Activated naive CD4-positive, alpha-beta T cell treated with anti-CD3 and anti-CD28 coated beads, Interleukin-2, amount 50 U/mL, for 16 hours (primary cell): ENCODE data around the gene MAP2.
"Not testable (repeated sequence)": the region's sequence is repeated elsewhere in the genome, so short reads cannot be mapped to it uniquely, and the experiment has no call there.

Experiments
- DNase-seq: peaks from one replicate; pipeline ENCODE4 v3.0.0-alpha.2; 2020

MAP2 gene

DNA sequence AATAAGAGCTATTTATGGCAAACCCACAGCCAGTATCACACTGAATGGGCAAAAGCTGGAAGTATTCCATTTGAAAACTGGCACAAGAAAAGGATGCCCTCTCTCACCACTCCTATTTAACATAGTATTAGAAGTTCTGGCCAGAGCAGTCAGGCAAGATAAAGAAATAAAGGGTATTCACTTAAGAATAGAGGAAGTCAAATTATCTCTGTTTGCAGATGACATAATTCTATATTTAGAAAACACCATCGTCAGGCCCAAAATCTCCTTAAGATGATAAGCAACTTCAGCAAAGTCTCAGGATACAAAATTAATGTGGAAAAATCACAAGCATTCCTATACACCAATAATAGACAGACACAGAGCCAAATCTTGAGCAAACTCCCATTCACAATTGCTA, 68.4 kb downstream of the MAP2 start:
- not testable (repeated sequence) for DNase-seq

DNA sequence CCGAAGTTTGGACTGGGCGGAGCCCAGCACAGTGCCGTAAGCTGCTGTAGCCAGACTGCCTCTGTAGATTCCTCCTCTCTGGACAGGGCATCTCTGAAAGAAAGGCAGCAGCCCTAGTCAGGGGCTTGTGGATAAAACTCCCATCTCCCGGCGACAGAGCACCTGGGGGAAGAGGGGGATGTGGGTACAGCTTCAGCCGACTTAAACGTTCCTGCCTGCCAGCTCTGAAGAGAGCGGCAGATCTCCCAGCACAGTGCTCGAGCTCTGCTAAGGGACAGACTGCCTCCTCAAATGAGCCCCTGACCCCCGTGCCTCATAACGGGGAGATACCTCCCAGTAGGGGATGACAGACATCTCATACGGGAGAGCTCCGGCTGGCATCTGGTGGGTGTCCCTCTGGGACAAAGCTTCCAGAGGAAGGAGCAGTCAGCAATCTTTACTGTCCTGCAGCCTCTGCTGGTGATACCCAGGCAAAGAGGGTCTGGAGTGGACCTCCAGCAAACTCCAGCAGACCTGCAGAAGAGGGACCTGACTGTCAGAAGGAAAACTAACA, 71.3 kb downstream of the MAP2 start:
- DNase-seq = not testable (repeated sequence)

DNA sequence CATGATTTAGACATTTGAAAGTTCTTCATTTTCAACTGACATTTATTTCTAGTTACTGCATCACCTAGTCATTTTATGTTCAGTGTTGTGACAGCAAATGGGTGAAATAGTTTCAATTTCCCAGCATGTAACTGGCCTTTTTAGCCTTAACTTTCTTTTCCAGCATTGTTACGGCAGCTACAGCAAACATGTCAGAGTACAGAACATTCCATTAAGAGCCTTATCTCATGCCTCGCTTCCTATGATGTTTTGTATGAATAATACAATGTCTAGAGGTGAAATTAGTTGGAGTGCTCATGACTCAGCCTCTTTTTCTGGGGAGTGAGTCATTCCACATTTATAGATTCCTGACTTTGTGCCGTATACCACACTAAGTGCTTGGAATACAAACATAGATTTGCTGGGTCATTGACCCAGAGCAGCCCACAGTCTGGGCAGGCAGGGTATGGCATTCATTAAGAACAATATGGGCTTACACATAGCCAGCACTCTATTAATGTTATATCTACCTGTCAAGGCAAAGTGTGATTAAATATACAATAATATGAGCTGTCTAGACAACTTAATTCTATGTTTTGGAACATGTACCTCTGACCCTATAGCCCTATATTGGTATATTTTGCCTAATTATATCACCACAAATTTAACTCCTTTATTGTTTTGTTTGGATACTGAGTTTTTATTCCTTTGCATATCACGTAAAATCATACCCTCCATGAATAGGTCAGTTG, 72.2 kb downstream of the MAP2 start:
- DNase-seq = no peak

DNA sequence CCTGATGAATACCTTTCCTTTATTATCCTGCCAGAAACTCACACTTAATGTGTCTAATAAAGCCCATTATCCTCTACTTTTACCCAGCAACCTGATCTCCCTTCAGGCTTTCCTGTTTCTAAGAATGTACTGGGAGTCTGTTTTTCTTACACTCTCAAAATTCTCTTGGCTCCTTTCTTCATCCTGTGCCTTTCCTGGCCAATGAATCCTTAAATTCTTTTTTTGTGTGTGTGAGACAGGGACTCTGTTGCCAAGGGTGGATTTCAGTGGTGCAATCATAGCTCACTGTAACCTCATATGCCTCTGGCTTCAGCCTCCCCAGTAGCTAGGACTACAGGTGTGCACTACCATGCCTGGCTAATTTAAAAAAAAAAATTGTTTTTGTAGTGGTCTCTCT, 72.7 kb downstream of the MAP2 start:
- no peak for DNase-seq

DNA sequence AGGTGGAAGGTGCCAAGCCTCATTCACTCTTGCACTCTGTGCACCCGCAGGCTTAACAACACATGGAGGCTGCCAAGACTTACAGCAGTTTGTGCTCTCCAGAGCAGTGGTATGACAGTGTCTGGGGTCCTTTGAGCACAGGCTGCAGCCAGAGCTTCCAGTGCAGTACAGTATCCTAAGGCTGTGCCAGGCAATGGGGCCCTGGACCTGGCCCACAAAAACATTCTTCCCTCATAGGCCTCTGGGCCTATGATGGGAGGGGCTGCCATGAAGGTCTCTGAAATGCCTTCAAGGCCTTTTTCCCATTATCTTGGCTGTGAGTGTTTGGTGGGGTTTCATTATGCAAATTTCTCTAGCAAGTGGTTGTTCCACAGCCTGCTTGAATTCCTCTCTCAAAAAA, 74.8 kb downstream of the MAP2 start:
- no peak for DNase-seq

DNA sequence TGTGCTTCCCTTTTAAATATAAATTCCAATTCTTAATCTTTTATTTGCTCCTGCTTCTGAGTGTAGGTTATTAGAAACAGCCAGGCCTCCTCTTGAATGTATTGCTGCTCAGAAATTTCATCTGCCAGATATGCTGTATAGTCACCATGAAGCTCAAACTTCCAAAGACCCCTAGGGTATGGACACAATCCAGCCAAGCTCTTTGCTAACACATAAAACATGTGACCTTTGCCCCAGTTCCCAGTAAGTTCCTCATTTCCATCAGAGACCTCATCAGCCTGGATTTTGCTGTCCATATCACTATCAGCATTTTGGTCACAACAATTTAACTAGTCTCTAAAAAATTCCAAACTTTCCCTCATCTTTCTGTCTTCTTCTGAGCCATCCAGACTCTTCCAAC, 75.2 kb downstream of the MAP2 start:
- no peak for DNase-seq

DNA sequence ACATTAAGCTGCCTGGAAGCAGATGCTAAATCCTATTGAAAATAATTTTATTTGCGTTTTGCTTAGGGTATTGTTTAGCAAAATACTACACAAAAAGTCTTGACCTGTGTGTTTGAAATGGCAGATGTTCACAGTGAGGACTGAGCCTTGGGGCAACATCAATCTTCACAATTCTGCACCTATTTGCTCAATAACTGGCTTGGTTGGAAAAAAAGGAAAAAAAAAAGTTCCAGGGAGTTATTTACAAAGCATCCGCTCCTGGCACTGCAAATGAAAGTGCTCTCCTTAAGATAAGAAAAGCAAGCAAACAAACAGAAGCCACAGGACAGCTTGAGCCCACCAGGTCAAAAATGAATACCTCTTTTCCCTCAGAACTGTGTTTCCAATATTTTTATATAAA, 77.7 kb downstream of the MAP2 start:
- DNase-seq = no peak

DNA sequence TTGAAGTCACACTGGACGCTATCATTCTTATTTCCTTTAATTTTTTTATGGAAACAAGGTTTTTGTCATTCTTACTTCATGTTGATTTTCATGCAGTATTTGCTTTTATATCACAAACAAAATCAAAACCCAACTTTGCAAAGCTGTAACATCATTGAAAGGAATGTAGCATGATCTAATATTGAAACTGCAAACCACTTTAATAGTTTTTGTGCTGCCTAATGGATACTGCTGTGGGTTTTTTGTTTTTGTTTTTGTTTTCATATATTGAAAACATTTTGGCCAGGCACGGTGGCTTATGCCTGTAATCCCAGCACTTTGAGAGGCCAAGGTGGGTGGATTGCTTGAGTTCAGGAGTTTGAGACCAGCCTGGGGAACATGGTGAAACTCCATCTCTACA, 81.6 kb downstream of the MAP2 start:
- no peak for DNase-seq

DNA sequence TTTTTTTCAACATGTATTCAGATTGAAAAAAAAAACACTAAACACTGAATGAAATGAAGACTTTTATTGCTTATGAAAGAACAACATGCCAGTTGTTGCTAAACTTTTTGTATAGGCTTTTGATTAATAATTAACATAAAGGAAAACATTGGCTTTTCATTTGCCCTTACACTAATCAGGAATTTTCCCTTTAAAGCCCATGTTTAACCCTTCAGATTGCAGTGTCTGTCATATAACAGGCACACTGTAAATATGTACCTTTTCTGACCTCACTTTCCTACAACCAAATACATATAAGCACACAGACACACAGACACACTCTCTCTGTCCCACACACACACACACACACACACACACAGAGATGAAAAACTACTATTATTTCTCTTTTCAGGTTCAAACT, 84.4 kb downstream of the MAP2 start:
- no peak for DNase-seq

DNA sequence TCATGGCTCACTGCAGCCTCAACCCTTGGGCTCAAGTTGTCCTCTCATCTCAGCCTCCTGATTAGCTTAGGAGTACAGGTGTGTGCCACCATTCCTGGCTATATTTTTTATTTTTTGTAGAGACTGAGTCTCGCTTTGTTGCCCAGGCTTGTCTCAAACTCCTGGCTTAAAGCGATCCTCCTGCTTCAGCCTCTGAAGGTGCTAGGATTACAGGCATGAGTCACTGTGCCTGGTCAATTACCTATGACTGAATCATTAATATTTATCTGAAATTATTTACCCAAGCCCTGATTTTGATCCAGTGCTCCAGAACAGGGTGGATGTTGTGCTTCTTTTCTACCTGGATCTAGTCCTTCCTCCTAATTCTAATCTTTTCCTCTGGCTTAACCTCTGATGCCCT, 87.8 kb downstream of the MAP2 start:
- DNase-seq = no peak

DNA sequence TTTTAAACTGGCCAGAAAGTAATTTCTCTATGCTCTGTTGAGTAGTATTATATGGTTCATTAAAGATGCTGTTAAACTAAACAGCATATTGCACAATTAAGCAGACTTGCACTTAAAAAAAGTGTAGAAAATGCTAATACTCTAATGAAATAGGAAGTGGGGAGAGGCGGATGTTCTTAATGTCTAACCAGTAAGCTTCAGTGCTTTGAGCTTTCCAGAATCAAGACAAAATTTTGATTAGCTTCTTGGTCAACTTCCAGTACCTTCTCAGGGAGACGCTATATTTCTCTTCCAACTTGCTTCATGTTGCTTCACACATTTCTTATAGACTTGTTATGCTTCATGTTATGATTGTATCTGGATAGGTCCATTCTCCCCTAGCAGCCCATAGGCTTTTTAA, 89.1 kb downstream of the MAP2 start:
- no peak for DNase-seq

DNA sequence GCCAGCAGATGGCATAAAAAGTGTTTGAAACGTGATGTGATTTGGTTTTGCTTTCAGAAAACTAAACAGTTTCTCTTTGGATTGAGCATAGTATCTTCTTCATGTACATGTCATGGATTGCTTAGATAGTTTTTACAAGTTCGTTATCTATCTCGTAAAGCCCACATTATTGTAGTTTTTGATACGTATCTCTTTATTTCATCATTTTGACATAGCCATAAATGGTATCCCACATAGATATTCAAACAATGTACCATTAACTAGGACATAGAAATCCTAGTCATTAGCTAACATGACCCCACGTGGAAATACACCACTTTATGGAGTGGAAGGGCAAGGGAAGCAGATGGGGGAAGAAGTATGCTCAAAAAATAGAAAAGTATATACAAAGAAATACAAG, 93.6 kb downstream of the MAP2 start:
- DNase-seq = no peak

DNA sequence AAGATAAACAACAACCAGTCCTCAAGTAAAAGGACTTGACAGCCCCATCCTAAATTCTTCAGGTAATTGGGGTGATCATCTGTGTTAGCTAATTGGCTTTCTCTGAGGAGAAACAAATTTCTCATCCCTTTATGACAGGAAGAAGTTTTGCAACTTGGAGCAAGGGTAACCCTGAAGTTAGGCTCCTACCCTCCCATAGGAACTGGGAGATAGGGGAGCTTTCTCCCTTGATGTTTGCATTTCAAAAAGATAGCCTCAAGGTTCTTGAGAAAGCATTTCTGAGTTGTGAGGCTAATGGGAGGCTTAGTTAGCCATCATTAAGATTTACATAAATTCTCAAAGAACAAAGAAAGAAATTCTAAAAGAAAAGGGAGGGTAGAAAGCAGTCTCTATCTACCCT, 95.4 kb downstream of the MAP2 start:
- no peak for DNase-seq

DNA sequence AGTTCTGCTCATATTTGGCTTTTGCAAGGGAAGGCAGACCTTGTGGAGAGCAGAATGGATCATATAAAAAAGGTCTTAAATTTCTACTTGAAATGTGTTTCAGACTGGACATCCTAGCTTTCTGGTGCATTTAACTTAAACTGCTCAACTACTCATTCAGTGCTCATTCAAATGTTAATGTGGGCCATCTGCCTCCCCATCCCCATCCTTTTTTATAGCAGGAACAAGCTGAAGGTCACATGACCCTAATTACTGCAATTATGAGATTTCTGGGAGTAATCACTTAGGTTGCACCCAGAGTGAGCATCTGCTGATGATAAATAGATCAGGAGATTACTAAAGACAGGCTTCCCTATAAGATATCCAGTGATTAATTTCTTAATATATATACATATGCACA, 96.1 kb downstream of the MAP2 start:
- no peak for DNase-seq

DNA sequence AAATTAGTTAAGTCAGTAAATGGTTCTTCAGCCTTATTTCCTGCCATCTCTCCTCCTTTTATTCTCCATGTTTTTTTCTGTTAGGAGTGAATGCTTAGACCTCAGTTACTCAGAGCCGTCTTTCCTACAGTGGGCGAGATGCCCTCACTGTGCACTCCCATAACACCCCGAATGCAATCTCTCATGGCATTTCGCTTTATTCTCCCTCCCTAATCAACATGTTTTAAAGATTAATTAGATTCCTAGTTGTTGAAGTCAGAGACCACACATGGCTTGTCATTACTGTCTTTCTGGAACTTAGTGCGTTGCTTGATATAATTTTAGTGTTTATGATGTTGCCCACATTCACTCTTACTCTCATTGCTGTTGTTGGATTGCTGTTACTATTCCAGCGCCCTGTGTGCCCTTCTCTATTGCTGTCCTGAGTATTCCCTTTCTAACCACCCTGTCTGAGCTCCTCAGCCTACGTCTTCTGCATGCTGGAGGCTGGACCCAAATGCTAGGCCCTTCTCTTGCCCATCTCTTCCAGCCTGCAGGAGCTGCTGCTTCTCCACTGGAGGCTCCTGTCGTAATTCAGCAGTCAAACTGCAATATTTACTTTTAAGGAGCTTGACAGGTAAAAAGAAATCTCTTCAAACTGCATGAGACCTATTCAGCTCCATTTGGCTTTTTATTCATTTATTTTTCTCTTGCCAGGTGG, 99.3 kb downstream of the MAP2 start:
- DNase-seq = no peak

DNA sequence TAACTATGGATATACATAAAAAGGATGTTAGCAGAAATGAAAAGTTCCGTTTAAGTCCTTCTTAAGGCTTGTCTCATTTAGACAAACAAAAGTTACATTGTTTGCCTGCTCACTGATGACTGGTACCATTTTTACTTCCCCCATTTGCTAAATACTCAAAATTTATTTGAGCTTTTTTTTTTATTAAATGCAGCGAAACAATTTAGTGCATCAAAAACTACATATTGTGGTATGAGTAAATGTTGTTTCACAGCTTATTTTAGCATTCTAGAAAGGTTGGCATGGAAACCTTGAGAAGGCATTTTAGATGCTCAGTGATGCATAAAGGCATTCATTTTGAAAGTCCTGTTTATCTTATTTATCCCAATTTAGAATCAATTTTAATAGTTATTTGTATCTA, 100.0 kb downstream of the MAP2 start:
- no peak for DNase-seq

DNA sequence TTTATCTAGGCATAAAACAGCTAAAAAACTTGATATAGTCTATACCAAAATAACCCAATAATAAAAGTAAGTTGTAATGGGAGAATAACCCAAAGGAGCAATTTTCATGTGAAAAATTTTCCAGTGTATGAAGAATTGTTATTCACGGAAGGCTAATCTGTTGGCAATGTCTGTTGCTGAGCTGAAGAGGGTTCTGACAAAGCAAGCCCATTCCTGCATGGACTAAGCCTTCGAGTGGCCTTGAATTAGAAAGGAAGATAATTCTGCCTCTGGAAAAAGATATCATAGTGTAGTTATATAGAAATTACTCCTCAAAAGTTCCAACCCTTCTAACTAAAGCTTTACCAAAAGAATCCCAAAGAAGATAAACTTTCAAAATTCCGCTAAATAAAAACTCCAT, 101.5 kb downstream of the MAP2 start:
- DNase-seq = no peak

DNA sequence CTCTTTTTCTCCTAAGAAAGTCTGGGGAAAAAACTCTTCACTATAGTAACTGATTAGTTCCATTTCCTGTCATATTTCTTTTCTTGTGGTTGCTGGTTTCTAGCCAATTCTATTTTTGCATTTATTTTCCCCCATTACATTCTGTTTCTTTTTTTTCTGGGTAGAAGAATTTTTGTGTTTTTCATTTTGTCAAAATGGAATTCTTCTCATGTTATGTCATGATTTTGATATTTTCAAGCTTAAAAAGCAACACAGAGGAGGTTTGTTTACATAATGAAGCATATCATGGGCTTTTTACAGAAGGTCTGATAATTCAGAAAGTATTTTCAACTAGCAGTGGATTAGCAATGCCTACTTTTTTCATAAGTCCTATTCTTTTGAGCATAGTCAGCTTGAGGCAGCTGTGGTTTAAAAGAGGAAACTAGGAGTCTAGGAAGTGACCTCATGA, 102.0 kb downstream of the MAP2 start:
- DNase-seq = no peak

DNA sequence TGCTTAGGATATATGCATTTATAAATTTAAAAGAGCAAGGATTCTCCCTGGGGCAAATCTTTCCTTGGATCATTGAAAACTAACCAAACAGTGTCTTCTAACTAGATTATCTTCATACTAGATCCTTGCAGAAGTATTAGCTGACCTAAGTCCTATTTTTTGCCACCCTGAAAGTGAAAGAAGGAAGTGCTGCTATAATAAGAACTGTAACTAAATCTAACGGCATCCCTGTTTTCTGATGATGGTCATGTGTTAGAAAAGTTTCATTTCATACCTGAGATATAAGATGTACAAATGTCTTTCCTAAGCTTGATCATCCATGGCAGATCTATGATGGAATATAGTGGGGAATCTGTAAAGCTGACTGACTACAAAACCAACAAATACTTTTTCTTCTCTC, 102.7 kb downstream of the MAP2 start:
- DNase-seq = no peak

DNA sequence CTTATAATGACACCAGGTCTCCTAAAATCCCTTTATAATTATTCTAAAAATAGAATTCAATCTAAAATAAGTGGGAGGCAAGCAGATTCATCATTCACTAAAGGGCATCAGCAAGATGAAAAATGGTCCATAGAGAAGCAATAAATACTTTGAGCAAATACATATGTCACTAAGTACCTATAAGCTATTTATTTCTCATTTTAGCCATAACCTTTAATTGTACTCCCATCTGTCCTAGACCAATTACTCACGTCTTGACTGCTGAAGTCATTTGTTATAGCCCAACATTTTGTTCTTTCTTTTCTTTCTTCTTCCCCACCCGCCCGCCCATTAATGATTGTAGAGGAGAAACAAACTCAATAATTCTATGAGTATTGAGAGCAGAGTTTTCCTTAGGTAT, 105.7 kb downstream of the MAP2 start:
- DNase-seq = no peak

DNA sequence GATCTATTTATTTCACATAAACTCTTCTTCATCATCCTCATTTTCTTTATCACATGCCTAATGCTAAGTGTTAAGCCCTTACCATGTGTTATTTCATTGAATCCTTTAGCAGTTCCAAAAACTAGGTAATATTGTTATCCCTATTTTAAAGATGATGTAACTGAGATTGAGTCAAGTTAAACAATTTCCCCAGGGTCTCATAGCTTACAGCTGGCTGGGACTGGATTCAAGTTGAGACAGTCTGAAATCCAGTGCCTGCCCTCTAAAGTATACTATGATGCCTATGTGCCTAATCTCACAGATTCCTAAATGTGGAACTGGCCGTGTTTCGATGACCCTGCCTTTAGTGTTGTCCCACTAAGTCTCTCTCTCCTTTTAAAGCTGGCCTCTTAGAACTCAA, 108.5 kb downstream of the MAP2 start:
- no peak for DNase-seq

DNA sequence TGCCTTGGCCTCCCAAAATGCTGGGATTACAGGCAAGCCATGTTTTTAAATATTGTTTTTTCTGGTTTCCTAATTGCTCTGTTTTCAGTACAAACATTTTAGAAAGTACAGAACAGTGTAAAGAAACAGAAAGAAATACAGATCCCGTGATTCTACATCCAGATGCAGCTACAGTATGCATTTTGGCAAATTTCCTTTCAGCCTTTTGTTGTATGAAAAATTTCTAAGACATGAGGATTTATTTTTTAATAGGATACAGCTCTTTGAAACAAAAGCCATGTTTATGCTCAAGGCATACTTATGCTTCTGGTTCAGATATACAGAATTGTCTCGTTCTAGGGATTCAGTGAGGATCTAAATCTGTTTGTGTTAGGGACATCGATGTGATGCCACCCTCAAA, 109.5 kb downstream of the MAP2 start:
- no peak for DNase-seq

DNA sequence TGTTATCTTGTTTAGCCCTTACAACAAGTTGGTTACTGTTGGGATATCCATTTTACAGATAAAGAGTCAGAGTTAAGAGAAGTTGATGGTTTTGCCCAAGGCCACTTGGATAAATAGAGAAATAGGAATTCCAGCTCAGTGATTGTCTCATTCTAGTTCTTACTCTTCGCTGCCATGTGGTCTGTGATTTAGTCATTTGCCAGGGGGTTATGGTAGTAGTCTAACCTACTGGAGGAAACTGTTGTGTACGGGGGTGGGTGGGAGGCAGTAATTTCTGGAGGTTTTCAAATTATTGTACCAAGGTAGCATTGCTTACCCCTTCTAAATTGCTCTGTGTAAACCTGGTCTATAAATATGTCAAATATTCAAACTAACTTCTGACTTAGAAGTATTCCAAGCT, 110.4 kb downstream of the MAP2 start:
- DNase-seq = no peak

DNA sequence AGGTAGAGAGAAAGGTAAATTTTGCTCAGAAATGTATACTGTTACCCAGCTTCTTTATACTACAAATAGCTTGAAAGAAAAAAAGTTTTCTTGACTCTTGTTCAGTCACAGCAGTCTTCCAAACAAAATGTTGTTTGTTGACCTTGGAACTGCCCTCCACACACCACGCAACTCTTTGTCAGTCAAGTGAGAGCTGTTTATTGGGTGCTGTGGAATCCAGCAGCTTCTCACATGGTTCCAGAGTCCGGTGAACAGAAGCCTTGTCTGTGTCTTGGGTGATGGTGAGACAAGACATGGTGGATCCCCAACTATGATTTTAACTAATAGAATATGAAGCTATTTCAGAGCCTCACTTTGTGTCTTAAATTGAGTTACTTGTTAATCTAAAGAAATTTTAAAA, 112.5 kb downstream of the MAP2 start:
- DNase-seq = no peak

DNA sequence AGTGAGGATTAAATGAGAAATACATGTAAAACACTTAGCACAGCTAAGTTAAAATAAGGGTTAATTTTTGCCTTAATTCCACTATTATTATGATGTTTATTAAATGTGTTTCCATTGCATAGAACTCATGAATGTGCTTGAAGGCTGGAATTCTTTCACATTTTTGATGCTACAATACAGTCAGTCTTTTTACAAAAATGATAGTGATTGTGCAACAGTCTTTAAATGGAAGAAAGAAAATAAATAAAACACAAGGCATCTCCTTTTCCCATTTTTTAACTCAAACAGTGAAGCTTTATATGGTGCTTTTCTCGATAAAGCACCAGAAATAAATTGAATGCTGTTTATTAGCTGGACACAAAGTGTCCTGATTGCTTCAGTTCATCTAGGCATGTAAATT, 123.9 kb downstream of the MAP2 start:
- no peak for DNase-seq
